ENCODE measurements around the gene VDAC2.
A peak's percentile ranks its signal among the peaks of the same experiment; 100 is the strongest.

Gene VDAC2

DNA sequence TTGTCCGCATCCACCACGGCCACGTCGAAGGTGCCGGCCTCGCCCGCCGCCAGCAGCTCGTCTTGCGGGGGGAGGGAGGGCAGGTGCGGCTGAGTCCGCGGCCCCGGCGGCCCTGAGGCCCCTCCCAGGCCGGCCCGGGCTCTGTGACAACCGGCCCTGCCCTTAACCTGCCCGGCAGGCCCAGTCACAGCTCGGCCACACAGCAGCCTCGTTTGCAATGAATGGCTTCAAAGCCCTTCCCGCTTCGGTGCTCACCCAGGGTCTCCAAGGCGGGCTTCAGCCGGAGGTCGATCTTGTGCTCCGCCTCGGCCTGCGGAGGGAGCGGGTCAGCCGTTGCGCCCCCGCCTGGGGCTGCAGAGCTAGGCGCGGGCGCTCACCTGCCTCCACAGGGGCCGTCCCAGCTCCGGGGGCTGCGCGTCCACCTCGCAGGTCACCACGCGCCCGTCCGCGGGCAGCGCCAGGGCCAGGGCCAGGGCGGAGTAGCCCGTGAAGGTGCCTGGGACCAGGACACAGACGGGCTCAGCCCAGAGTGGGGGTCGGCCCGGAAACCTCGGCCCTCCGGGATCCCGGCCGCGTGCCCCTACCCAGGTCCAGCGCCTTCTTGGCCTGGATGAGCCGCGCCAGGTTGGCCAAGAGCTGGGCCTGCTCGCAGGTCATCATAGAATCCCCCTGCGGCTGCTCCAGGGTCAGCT is 24.2 kb downstream of the VDAC2 start:
- DNase-seq (ENCODE audit: low read depth) = no peak
- peak overlapping the region; percentile 61 for H3K4me3 ChIP-seq (ENCODE audit: control insufficient read depth, low read depth, low read length)
- TF ChIP-seq, protein P1, sequence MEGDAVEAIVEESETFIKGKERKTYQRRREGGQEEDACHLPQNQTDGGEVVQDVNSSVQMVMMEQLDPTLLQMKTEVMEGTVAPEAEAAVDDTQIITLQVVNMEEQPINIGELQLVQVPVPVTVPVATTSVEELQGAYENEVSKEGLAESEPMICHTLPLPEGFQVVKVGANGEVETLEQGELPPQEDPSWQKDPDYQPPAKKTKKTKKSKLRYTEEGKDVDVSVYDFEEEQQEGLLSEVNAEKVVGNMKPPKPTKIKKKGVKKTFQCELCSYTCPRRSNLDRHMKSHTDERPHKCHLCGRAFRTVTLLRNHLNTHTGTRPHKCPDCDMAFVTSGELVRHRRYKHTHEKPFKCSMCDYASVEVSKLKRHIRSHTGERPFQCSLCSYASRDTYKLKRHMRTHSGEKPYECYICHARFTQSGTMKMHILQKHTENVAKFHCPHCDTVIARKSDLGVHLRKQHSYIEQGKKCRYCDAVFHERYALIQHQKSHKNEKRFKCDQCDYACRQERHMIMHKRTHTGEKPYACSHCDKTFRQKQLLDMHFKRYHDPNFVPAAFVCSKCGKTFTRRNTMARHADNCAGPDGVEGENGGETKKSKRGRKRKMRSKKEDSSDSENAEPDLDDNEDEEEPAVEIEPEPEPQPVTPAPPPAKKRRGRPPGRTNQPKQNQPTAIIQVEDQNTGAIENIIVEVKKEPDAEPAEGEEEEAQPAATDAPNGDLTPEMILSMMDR (IDR thresholded peaks at IDR 0.05; ENCODE audit: control insufficient read depth, insufficient read depth, low read depth, low read length, missing control alignments) = no peak

DNA sequence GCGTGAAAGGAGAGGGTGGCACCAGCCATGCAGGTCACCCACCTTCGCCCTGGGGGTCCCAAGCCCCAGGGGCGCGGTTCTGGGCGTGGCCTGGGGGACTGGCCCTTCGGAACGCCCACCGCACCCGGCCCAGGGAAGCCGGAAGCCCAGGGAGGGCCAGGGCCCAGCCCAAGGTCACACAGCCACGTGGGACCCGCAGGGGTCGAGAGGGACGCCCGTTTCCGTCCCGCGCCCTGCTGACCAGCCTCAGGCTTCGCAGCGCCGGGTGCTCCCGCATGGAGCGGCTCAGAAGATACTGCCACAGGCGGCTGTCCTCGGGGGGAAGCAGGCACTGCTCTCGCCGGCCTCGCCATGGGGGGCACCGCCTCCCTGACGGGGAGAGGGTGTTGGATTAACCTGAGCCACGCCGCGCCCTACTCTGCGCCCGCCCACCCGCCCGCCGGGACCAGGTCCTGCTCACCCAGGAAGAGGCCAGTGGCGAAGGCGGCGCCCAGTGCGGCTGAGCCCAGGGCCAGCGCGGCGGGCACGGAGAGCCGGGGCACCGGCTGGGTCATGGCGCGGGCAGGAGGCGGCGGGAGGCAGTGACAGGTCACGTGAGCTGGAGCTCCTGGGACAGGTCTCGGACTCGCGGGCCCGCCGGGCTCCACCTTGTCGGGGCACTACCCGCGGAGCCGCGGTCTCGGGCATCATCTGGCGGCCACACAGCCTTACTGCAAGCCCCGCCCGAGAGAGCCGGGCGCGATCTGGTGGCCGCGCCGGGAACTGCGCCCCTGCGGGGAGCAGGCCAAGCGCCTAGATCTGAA is 25.0 kb downstream of the VDAC2 start, which contains the start of gene COMTD1:
Gene COMTD1, minus strand, starts transcription at position 583 of the 803 bp plus-strand sequence. Its CDS starts 29 bp downstream, at position 554.
- peak within 1 kb of the TSS; percentile 61 for H3K4me3 ChIP-seq (ENCODE audit: control insufficient read depth, low read depth, low read length)
- DNase-seq (ENCODE audit: low read depth) = no peak
- TF ChIP-seq, protein P1 (IDR thresholded peaks at IDR 0.05; ENCODE audit: control insufficient read depth, insufficient read depth, low read depth, low read length, missing control alignments) = peak; percentile 100

DNA sequence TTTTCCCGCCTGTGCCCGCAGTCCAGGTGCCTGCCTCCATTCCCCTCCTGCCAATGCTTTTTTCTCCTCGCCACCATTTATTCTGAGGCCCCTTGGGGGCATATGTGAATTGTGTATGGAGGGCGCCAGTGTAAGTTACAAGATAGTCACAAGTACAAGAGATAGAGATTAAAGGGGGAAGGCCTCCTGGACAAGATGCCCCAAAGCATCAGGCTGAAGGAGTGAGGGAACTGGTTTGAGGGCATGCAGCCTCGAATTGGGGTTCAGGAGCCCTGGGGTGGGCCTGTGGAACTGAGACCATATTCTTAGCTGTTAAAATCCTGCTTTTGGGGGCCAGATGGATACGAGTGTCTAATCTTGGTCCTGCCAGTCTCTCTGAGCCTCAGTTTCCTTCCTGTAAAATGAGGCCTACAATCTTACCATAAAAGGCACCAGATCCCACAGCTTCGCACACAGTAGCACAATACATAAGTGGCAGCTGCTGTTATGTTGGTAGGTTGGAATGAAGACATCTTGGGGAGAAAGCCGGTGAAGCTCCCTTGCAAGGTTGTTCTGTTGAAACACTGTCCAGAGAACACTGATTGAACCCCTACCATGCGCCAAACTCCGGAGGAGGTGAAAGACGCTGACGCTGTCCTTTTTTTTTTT is 25.7 kb downstream of the VDAC2 start:
- H3K4me3 ChIP-seq (ENCODE audit: control insufficient read depth, low read depth, low read length) = no peak overlapping the region
- no peak for DNase-seq (ENCODE audit: low read depth)
- TF ChIP-seq, protein P1 (IDR thresholded peaks at IDR 0.05; ENCODE audit: control insufficient read depth, insufficient read depth, low read depth, low read length, missing control alignments) = no peak

DNA sequence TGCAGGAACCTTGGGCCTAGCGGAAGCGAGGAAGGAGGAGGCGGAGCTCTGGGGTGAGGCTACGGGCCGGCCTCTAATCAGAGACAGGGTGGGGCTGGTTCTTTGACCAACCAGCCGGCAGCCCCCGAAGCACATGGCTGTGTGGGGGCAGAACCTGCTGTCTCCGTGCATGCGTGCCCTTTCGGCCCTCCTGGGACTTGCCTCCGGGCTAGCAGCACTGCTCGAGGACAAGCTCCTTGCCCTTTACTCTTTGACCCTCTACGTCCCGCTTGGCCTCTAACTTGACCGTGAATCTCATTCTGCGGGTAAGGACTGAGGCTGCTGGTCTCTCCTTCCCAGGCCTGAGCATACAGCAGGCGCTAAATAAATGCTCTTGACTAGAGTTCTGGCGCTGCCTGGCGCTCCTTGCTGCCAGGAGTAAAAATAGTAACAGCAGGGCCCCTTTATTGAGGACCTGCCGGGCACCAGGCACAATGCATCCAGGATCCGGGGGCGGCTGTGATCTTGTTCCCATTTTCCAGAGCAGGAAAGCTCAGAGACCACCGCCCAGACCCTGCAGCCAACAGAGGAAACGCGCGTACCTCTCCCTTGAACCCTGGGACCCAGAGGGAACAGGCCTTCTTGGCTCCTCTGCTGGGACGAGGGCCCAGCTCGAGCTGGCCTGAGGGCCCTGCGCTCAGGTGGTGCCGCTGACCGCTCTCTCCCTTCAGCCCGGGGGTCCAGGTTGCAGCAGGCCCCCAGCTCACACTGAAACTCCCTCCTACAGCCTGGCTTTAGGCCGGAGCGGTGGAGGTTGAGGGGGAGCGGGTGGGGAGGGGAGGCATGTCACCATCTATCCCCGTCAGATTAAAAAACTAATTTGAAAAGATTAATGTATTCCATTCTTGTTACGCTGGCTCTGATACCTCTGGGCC is 27.8 kb downstream of the VDAC2 start:
- no peak for DNase-seq (ENCODE audit: low read depth)
- H3K4me3 ChIP-seq (ENCODE audit: control insufficient read depth, low read depth, low read length) = no peak overlapping the region
- TF ChIP-seq, protein P1 (IDR thresholded peaks at IDR 0.05; ENCODE audit: control insufficient read depth, insufficient read depth, low read depth, low read length, missing control alignments) = no peak

DNA sequence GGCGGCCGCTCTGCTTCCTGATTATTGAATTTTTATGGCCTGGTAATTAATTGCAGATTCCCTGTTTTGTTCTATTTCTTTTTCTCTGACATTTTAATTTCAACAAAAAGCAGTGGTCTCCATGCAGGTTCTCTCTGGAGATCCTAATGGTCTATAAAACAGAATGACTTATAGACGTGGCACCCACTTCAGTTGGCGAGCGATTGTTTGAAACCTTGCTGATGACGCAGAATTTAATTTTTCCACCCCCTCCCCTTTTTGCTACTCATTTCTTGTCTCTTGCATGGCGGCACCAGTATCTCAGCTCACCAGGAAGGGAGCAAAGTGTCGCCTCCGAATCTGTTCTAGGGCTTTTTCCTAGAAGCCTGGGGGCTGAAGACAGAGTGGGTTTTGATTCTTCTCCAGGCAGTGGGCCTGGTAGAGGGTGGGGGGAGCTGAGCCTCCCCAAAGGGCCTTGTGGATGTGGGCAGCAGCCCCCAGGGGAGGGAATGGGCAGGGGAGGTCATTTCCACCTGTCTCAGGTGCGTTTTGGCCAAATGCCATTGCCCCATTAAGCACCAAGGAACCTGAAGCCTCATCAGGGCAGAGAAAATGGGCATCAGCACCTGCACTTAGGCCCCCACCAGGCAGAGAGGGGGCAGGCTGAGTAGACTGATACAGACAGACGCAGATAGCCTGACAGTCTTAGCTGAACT is 28.6 kb downstream of the VDAC2 start:
- no peak overlapping the region for H3K4me3 ChIP-seq (ENCODE audit: control insufficient read depth, low read depth, low read length)
- TF ChIP-seq, protein P1 (IDR thresholded peaks at IDR 0.05; ENCODE audit: control insufficient read depth, insufficient read depth, low read depth, low read length, missing control alignments) = no peak
- no peak for DNase-seq (ENCODE audit: low read depth)

All from AG09309 (cell line).